Subcutaneous abdominal adipose tissue (tissue), 5 donors: Measurements from ENCODE around the gene MLH3.

ENCODE experiments used
- H3K27ac ChIP-seq: one replicate; pipeline ENCODE4 v1.7.0; 2013; ENCODE audit warnings: low read depth, mild to moderate bottlenecking, inconsistent platforms, low read length, moderate library complexity
- H3K27me3 ChIP-seq, 5 donors: one replicate each; pipeline ENCODE4 v1.7.0; 2013; ENCODE audit warnings: low read length in 5 of 5, inconsistent platforms in 1 of 5; ENCODE audit not compliant: control insufficient read depth in 5 of 5, insufficient read depth in 4 of 5
- H3K36me3 ChIP-seq, 5 donors: one replicate each; pipeline ENCODE4 v1.7.0; 2013; ENCODE audit warnings: low read length in 5 of 5; ENCODE audit not compliant: control insufficient read depth in 5 of 5, insufficient read depth in 5 of 5
- H3K4me1 ChIP-seq, 5 donors: one replicate each; pipeline ENCODE4 v1.7.0; 2013; ENCODE audit warnings: low read length in 5 of 5, mild to moderate bottlenecking in 3 of 5, moderate library complexity in 1 of 5; ENCODE audit not compliant: control insufficient read depth in 5 of 5, insufficient read depth in 5 of 5
- H3K4me3 ChIP-seq, 5 donors: one replicate each; pipeline ENCODE4 v1.7.0; 2013; ENCODE audit warnings: low read length in 5 of 5, low read depth in 1 of 5
- H3K9ac ChIP-seq, 5 donors: one replicate each; pipeline ENCODE4 v1.7.0; 2013; ENCODE audit warnings: low read length in 5 of 5, mild to moderate bottlenecking in 4 of 5, moderate library complexity in 3 of 5
- H3K9me3 ChIP-seq, 5 donors: one replicate each; pipeline ENCODE4 v1.7.0; 2013; ENCODE audit warnings: low read length in 5 of 5; ENCODE audit not compliant: control insufficient read depth in 5 of 5
- donor health status: healthy.
- donor health status: healthy.
- donor health status: healthy.
- donor health status: healthy.
- donor health status: healthy.

MLH3 gene

GRCh38 chr14:75050852-75051555 lies at the start of gene MLH3:
Gene MLH3 (minus strand): TSS chr14:75051467. CDS start chr14:75049655, 1,812 bp downstream.
- Histone ChIP-seq H3K4me3 (peak within 1 kb of the TSS; percentile 42 to 74 (median 73)), H3K9me3 (no peaks in the 10 kb centered on the region), H3K9ac (peak within 1 kb of the TSS in 4 of 5 donors; percentile 76 to 95 (median 86)), H3K27ac (peak within 1 kb of the TSS; percentile 78), H3K27me3 (no peaks in the 10 kb centered on the region), H3K4me1 (peaks cover 0 to 26% (median 19%) of the 10 kb centered on the region in 5 donors), H3K36me3 (no peaks in the 10 kb centered on the region)

DNA sequence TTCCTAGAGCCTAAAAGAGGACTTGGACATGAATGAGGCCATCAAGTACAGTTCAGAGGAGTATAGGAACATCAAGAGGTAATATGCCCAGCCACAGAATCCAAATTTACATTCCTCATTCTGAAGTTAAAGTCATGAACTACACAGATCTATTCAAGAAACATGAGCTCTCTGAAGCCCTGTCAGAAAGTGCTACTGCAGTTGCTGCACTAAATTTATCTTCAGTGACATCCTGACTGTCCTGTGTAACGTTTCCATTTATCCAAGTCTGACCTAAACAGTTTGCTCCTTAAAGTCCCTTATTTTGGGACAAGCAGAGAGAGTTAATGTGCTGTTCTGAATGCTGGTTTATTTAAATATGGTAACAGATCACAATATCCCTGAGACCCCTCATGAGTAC lies 47.4 kb upstream of the MLH3 start:
- Histone ChIP-seq H3K9me3 (no peaks in the 10 kb centered on the region), H3K27me3 (no peaks in the 10 kb centered on the region), H3K4me3 (no peak overlapping the region), H3K4me1 (no peaks in the 10 kb centered on the region), H3K36me3 (peaks cover 52 to 89% (median 81%) of the 10 kb centered on the region in 5 donors), H3K9ac (no peak overlapping the region), H3K27ac (no peak overlapping the region)

DNA sequence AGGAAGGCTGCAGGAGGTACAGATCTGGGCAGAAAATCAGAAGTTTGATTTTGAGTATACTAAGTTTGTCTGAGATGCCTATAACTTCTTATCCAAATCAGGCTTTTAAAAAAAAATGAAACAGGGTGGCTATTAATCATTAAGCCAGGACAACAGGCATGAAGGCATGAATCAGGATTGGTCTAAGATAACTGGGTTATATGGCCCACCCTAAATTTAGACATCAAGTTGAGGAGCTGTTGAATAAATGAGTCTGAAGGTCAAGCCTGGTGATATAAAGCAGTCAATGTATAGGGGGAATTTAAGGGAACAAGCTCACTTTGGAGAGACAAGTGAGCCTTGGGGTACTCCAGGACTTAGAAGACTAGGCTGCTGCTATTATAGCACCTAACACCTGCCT lies 46.9 kb upstream of the MLH3 start:
- Histone ChIP-seq H3K9me3 (no peaks in the 10 kb centered on the region), H3K36me3 (peaks cover 49 to 86% (median 78%) of the 10 kb centered on the region in 5 donors), H3K4me1 (no peaks in the 10 kb centered on the region), H3K27me3 (no peaks in the 10 kb centered on the region), H3K9ac (no peak overlapping the region), H3K4me3 (no peak overlapping the region), H3K27ac (no peak overlapping the region)

DNA sequence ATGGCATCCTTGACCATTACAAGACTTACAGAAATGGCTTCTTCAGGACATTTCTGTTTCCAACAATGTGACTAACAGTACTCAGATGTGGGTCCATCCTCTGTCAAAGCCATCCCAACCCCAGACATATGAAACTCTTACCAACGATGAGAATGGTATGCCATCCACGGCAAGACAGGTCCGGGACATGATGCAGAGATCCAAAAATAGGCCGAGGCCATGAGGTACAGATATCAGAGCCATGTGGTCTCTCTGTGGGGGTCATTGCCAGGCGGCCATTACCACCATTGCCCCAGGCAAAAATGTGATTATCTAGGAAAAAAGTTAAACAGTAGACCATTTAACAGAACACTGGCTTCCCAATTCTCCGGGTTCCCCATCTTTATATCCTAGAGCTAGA lies 45.7 kb upstream of the MLH3 start:
- Histone ChIP-seq H3K9me3 (no peaks in the 10 kb centered on the region), H3K27me3 (no peaks in the 10 kb centered on the region), H3K27ac (no peak overlapping the region), H3K4me1 (no peaks in the 10 kb centered on the region), H3K9ac (no peak overlapping the region), H3K4me3 (no peak overlapping the region), H3K36me3 (peaks cover 51 to 90% (median 80%) of the 10 kb centered on the region in 5 donors)

DNA sequence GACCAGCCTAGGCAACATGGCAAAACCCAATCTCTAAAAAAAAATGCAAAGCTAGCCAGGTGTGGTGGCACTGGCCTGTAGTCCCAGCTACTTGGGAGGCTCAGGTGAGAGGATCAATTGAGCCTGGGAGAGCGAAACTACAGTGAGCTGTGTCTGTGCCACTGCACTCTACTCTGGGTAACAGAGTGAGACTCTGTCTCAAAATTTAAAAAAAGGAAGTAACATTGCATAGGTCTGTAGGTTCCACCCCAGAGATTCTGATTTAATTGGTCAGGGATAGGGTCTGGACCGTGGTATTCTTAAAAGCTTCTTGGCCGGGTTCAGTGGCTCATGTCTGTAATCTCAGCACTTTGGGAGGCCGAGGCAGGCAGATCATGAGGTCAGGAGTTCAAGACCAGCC lies 44.4 kb upstream of the MLH3 start:
- H3K27me3 ChIP-seq, result no peaks in the 10 kb centered on the region
- no peak overlapping the region for H3K4me3 ChIP-seq
- H3K9me3 ChIP-seq, result no peaks in the 10 kb centered on the region
- H3K36me3 ChIP-seq, result peaks cover 41 to 87% (median 78%) of the 10 kb centered on the region in 5 donors
- H3K4me1 ChIP-seq, result no peaks in the 10 kb centered on the region
- no peak overlapping the region for H3K9ac ChIP-seq
- H3K27ac ChIP-seq, result no peak overlapping the region

DNA sequence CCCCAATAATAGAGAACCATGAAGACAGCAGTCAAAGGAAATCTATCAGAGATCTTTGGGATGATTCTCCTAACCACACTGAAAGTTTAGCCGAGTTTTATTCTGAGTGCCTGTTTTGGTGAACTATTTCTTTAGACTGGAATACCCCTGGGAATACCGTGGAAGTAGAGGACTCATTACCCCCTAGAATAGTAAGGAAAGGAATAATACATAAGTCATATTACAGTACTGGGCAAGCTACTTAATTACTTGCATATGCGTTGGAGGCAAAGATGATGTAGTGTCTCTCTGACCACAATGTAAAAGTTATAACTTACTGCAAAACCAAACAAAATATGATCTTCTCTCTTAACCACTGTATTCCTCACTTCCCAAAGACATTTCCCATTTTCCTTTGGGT lies 43.6 kb upstream of the MLH3 start:
- no peak overlapping the region for H3K9ac ChIP-seq
- H3K36me3 ChIP-seq, result peaks cover 38 to 85% (median 75%) of the 10 kb centered on the region in 5 donors
- H3K9me3 ChIP-seq, result no peaks in the 10 kb centered on the region
- H3K27me3 ChIP-seq, result no peaks in the 10 kb centered on the region
- H3K27ac ChIP-seq, result no peak overlapping the region
- H3K4me3 ChIP-seq, result no peak overlapping the region
- H3K4me1 ChIP-seq, result no peaks in the 10 kb centered on the region

DNA sequence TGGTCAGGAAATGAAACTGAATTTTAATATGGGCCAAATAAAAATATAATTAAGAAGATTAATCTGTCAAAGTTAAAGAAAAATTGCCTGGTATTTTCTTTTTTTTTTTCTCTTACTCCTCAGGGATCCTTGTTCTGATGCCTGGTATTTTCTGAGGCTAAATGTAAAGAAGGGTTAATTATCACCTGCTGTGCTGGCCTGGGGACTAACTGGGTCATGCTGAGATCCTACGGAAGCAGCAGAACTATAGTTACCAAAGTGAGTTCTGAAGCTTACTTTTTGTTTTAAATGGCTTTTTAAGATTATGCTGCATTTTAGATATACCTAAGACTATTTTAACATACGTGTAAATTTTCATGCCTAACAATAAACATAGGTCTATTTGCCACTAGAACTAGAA lies 41.4 kb upstream of the MLH3 start:
- no peak overlapping the region for H3K9ac ChIP-seq
- H3K36me3 ChIP-seq, result peaks cover 34 to 77% (median 66%) of the 10 kb centered on the region in 5 donors
- no peaks in the 10 kb centered on the region for H3K27me3 ChIP-seq
- H3K27ac ChIP-seq, result no peak overlapping the region
- H3K4me3 ChIP-seq, result no peak overlapping the region
- H3K4me1 ChIP-seq, result no peaks in the 10 kb centered on the region
- H3K9me3 ChIP-seq, result no peaks in the 10 kb centered on the region

- Histone ChIP-seq H3K4me3 (no peak overlapping the region), H3K4me1 (no peaks in the 10 kb centered on the region), H3K36me3 (peaks cover 31 to 77% (median 65%) of the 10 kb centered on the region in 5 donors), H3K9me3 (no peaks in the 10 kb centered on the region), H3K9ac (no peak overlapping the region), H3K27me3 (no peaks in the 10 kb centered on the region), H3K27ac (no peak overlapping the region)
These were observed 40.0 kb upstream of the MLH3 start for GRCh38 chr14:75091251-75091650.

- no peaks in the 10 kb centered on the region for H3K4me1 ChIP-seq
- H3K4me3 ChIP-seq, result no peak overlapping the region
- H3K9me3 ChIP-seq, result no peaks in the 10 kb centered on the region
- H3K27ac ChIP-seq, result no peak overlapping the region
- no peak overlapping the region for H3K9ac ChIP-seq
- H3K36me3 ChIP-seq, result peaks cover 31 to 77% (median 66%) of the 10 kb centered on the region in 5 donors
- H3K27me3 ChIP-seq, result no peaks in the 10 kb centered on the region
These were observed 39.1 kb upstream of the MLH3 start for GRCh38 chr14:75090353-75090752.

GRCh38 chr14:75088566-75089373 lies 37.5 kb upstream of the MLH3 start:
- Histone ChIP-seq H3K9ac (peak overlapping the region in 1 of 5 donors; percentile 19), H3K4me3 (no peak overlapping the region), H3K9me3 (no peaks in the 10 kb centered on the region), H3K27ac (no peak overlapping the region), H3K36me3 (peaks cover 26 to 77% (median 67%) of the 10 kb centered on the region in 5 donors), H3K27me3 (no peaks in the 10 kb centered on the region), H3K4me1 (no peaks in the 10 kb centered on the region)
